ENCODE measurements around the gene BRME1. TPM values are rescaled to one million over a fixed set of nuclear protein-coding genes. Genes with fewer than 3 reads are reported as not detected.
"Not testable (repeated sequence)": the region's sequence is repeated elsewhere in the genome, so short reads cannot be mapped to it uniquely, and the experiment has no call there.

The BRME1 gene
- polyA plus RNA-seq, 3 donors from 2014 or later: 2.7 to 12.2 (median 6.9) TPM

GRCh38 chr19:13864046-13864666, 41.8 kb downstream of the BRME1 start:
- no peak for DNase-seq
- H3K9me3 Mint-ChIP-seq: peaks cover 0 to 1% (median 0%) of the 10 kb centered on the region in 6 donors
- H3K27me3 Mint-ChIP-seq (ENCODE audit: low read depth in 3 of 3): peaks cover 12 to 30% (median 27%) of the 10 kb centered on the region in 3 donors
- H3K36me3 Mint-ChIP-seq: peaks cover 0 to 4% (median 0%) of the 10 kb centered on the region in 3 donors
- peaks cover 33 to 35% of the 10 kb centered on the region in 2 donors for H3K4me1 Mint-ChIP-seq
- H3K4me3 Mint-ChIP-seq: peak overlapping the region; percentile 67 to 86 (median 78)
- H3K27ac Mint-ChIP-seq: peak overlapping the region in 4 of 6 donors; percentile 28 to 71 (median 37)

- Mint-ChIP-seq H3K4me1 (peaks cover 33 to 35% of the 10 kb centered on the region in 2 donors), H3K9me3 (peaks cover 0 to 1% (median 0%) of the 10 kb centered on the region in 6 donors), H3K36me3 (peaks cover 0 to 4% (median 0%) of the 10 kb centered on the region in 3 donors), H3K27me3 (ENCODE audit: low read depth in 3 of 3) (peaks cover 12 to 27% (median 26%) of the 10 kb centered on the region in 3 donors), H3K27ac (peak overlapping the region; percentile 96 to 100 (median 98)), H3K4me3 (peak overlapping the region; percentile 92 to 97 (median 94))
- peak; percentile 88 to 89 (median 88) for DNase-seq
Measured at GRCh38 chr19:13861714-13862531, 44.0 kb downstream of the BRME1 start.

GRCh38 chr19:13861392-13861713, 44.6 kb downstream of the BRME1 start:
- peaks cover 10 to 23% (median 22%) of the 10 kb centered on the region in 3 donors for H3K27me3 Mint-ChIP-seq (ENCODE audit: low read depth in 3 of 3)
- H3K27ac Mint-ChIP-seq: peak overlapping the region; percentile 96 to 100 (median 98)
- no peak for DNase-seq
- no peaks in the 10 kb centered on the region for H3K36me3 Mint-ChIP-seq
- H3K4me1 Mint-ChIP-seq: peaks cover 27 to 31% of the 10 kb centered on the region in 2 donors
- peaks cover 0 to 1% (median 0%) of the 10 kb centered on the region in 6 donors for H3K9me3 Mint-ChIP-seq
- peak overlapping the region; percentile 92 to 97 (median 94) for H3K4me3 Mint-ChIP-seq

GRCh38 chr19:13860679-13861391, 45.1 kb downstream of the BRME1 start:
- peak overlapping the region; percentile 96 to 100 (median 98) for H3K27ac Mint-ChIP-seq
- peak overlapping the region; percentile 92 to 97 (median 94) for H3K4me3 Mint-ChIP-seq
- peaks cover 23 to 27% of the 10 kb centered on the region in 2 donors for H3K4me1 Mint-ChIP-seq
- peaks cover 8 to 21% (median 19%) of the 10 kb centered on the region in 3 donors for H3K27me3 Mint-ChIP-seq (ENCODE audit: low read depth in 3 of 3)
- H3K9me3 Mint-ChIP-seq: peaks cover 0 to 1% (median 0%) of the 10 kb centered on the region in 6 donors
- DNase-seq: no peak
- H3K36me3 Mint-ChIP-seq: no peaks in the 10 kb centered on the region

GRCh38 chr19:13859361-13859880, 46.5 kb downstream of the BRME1 start:
- Mint-ChIP-seq H3K27me3 (ENCODE audit: low read depth in 3 of 3) (peaks cover 8 to 18% (median 17%) of the 10 kb centered on the region in 3 donors), H3K4me1 (peaks cover 20 to 23% of the 10 kb centered on the region in 2 donors), H3K9me3 (peaks cover 0 to 1% (median 0%) of the 10 kb centered on the region in 6 donors), H3K36me3 (no peaks in the 10 kb centered on the region), H3K4me3 (no peak overlapping the region), H3K27ac (peak overlapping the region in 5 of 6 donors; percentile 9 to 62 (median 16))
- no peak for DNase-seq

- Mint-ChIP-seq H3K9me3 (no peaks in the 10 kb centered on the region), H3K4me3 (no peak overlapping the region), H3K36me3 (no peaks in the 10 kb centered on the region), H3K4me1 (peaks cover 6 to 7% of the 10 kb centered on the region in 2 donors), H3K27ac (peak overlapping the region in 1 of 6 donors; percentile 88), H3K27me3 (ENCODE audit: low read depth in 3 of 3) (peaks cover 0 to 2% (median 0%) of the 10 kb centered on the region in 3 donors)
- DNase-seq: no peak
Measured at GRCh38 chr19:13856497-13856896, 49.4 kb downstream of the BRME1 start.

GRCh38 chr19:13852171-13852707, 53.7 kb downstream of the BRME1 start:
- H3K27ac Mint-ChIP-seq: peak overlapping the region in 1 of 6 donors; percentile 49
- H3K4me3 Mint-ChIP-seq, DNase-seq, H3K36me3 Mint-ChIP-seq, H3K9me3 Mint-ChIP-seq: not testable (repeated sequence)
- peaks cover 16 to 21% of the 10 kb centered on the region in 2 donors for H3K4me1 Mint-ChIP-seq
- H3K27me3 Mint-ChIP-seq (ENCODE audit: low read depth in 3 of 3): peaks cover 13 to 23% (median 20%) of the 10 kb centered on the region in 3 donors

GRCh38 chr19:13851734-13852114, 54.2 kb downstream of the BRME1 start:
- DNase-seq, H3K36me3 Mint-ChIP-seq, H3K4me3 Mint-ChIP-seq, H3K9me3 Mint-ChIP-seq: not testable (repeated sequence)
- Mint-ChIP-seq H3K27me3 (ENCODE audit: low read depth in 3 of 3) (peaks cover 18 to 28% (median 25%) of the 10 kb centered on the region in 3 donors), H3K4me1 (peaks cover 21 to 24% of the 10 kb centered on the region in 2 donors), H3K27ac (peak overlapping the region in 3 of 6 donors; percentile 62 to 76 (median 64))

GRCh38 chr19:13850910-13851733, 54.8 kb downstream of the BRME1 start:
- no peaks in the 10 kb centered on the region for H3K9me3 Mint-ChIP-seq

GRCh38 chr19:13849991-13850909, 55.7 kb downstream of the BRME1 start:
- Mint-ChIP-seq H3K27ac (peak overlapping the region; percentile 91 to 99 (median 96)), H3K4me1 (peaks cover 33 to 39% of the 10 kb centered on the region in 2 donors), H3K36me3 (no peaks in the 10 kb centered on the region), H3K4me3 (peak overlapping the region; percentile 55 to 91 (median 77)), H3K27me3 (ENCODE audit: low read depth in 3 of 3) (peaks cover 30 to 38% (median 35%) of the 10 kb centered on the region in 3 donors), H3K9me3 (peaks cover 0 to 1% (median 0%) of the 10 kb centered on the region in 6 donors)
- peak; percentile 72 to 81 (median 76) for DNase-seq

More at GRCh38 chr19:13850910-13851733, 54.8 kb downstream of the BRME1 start:
- Mint-ChIP-seq H3K36me3 (no peaks in the 10 kb centered on the region), H3K27me3 (ENCODE audit: low read depth in 3 of 3) (peaks cover 24 to 34% (median 31%) of the 10 kb centered on the region in 3 donors), H3K4me1 (peaks cover 27 to 30% of the 10 kb centered on the region in 2 donors), H3K4me3 (peak overlapping the region; percentile 55 to 91 (median 77)), H3K27ac (peak overlapping the region; percentile 91 to 99 (median 96))
- peak in 1 of 3 donors; percentile 66 for DNase-seq

- peak in 1 of 3 donors; percentile 18 for DNase-seq
Measured at GRCh38 chr19:13848798-13849676, 56.9 kb downstream of the BRME1 start.

More at GRCh38 chr19:13848798-13849676, 56.9 kb downstream of the BRME1 start:
- H3K36me3 Mint-ChIP-seq: no peaks in the 10 kb centered on the region
- peaks cover 33 to 38% (median 35%) of the 10 kb centered on the region in 3 donors for H3K27me3 Mint-ChIP-seq (ENCODE audit: low read depth in 3 of 3)
- peak overlapping the region; percentile 25 to 82 (median 44) for H3K4me3 Mint-ChIP-seq
- H3K4me1 Mint-ChIP-seq: peaks cover 43 to 49% of the 10 kb centered on the region in 2 donors
- peaks cover 0 to 1% (median 0%) of the 10 kb centered on the region in 6 donors for H3K9me3 Mint-ChIP-seq
- peak overlapping the region; percentile 84 to 100 (median 99) for H3K27ac Mint-ChIP-seq

Data from immature natural killer cell (primary cell).